Measurements from ENCODE around the gene DEDD.

DEDD gene

GRCh38 chr1:161162806-161163205 lies 30.3 kb upstream of the DEDD start:
- no peak for DNase-seq

DNA sequence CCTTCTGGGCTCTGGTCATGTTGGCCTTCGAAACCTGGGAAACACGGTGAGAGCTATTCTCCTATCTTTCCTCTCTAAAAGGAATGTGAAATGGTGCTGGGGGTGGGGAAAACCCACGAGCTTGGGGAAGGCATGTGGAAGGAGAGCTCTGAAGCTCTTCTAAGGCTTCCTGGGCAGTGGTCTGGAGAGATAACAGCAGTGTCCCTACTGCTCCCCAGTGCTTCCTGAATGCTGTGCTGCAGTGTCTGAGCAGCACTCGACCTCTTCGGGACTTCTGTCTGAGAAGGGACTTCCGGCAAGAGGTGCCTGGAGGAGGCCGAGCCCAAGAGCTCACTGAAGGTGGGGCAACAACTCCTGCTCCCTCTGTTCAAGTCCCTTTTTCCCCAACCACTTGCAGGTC lies 29.6 kb upstream of the DEDD start:
- DNase-seq: no peak

GRCh38 chr1:161161652-161162051 lies 29.2 kb upstream of the DEDD start:
- DNase-seq: no peak

DNA sequence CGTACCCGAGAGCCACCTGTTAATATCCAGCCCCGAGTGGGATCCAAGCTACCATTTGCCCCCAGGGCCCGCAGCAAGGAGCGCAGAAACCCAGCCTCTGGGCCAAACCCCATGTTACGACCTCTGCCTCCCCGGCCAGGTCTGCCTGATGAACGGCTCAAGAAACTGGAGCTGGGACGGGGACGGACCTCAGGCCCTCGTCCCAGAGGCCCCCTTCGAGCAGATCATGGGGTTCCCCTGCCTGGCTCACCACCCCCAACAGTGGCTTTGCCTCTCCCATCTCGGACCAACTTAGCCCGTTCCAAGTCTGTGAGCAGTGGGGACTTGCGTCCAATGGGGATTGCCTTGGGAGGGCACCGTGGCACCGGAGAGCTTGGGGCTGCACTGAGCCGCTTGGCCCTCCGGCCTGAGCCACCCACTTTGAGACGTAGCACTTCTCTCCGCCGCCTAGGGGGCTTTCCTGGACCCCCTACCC lies 28.2 kb upstream of the DEDD start:
- no peak for DNase-seq

DNA sequence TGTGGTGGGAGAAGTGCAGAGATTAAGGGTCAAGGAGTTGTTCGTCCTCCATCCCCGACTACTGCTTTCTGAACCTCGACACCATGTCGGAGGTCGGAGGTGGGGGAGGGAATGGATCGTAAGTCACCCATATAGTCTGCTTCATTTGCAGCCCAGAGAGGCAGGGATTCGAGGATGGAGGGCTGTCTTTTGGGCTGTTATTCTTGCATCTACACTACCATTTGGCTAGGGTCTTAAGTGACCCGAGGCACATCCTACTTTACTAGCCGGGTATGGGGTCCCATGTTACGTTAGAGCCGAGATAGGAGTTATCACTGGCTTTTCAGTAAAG lies 27.4 kb upstream of the DEDD start:
- no peak for DNase-seq

DNA sequence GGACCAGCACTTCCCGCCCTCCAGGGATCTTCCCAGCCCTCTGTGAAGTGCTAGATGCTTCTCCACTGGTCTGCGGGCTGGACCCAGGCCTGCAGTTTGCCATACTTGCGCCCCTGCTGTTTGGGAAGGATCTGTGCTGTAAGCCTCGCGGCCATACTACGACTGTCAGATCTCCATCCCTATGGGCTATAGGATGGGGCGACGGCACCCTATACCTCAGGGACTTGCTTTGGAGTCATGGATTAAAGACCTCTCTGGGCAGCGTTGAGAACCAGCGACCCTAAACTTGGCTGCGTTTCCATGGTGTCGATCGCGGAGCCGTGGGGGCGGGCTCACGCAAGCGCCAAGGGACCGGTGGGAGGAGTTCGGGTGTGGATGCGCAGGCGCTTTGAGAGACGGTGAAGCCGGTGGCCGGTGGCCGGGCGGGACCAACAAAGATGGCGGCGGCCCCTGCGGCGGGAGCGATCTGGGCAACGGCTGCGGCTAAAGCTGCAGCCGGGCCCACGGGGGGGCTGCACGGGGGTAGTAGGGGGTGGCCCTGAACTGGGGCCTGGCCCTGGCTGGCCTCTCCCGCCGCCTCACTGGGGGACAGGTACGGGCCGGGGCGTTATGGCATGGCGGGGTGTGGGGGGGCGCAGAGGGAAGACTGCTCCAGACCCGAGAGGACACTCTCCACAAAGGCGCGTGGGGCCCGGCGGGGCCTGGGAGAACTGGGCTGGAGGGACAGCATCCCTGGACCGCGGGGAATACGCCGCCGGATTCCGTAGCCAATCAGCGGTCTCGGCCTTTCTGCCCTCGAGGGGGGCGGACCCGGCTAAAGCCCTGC lies 26.8 kb upstream of the DEDD start, which contains the start of gene USP21:
Gene USP21, plus strand, starts transcription at position 414 of the 826 bp plus-strand sequence. CDS start 1,141 bp downstream, outside the sequence.
- DNase-seq: peak; percentile 91

DNA sequence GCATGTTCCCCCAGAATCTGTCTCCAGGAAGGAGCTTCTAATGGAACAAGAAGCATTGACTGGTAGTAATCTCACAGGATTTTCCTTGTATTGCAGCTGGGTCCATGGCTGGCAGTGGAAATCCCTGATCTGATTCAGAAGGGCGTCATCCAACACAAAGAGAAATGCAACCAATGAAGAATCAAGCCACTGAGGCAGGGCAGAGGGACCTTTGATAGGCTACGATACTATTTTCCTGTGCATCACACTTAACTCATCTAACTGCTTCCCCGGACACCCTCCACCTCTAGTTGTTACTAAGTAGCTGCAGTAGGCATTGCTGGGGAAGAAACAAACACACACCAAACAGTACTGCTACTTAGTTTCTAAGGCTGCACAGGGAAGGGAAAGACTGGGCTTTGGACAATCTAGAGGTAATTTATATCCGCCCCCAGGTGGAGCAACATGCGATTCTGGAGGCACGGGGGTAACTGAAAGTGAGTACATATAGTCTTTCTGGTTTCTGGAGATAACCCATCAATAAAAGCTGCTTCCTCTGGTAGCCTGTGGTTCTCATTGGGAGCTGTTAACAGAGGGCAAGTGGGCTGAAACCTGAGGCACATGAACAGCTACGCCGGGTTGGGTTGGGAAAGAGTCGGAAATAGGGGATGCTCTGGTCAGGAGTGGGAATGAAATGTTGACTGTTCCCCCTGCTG lies 26.0 kb upstream of the DEDD start:
- no peak for DNase-seq

DNA sequence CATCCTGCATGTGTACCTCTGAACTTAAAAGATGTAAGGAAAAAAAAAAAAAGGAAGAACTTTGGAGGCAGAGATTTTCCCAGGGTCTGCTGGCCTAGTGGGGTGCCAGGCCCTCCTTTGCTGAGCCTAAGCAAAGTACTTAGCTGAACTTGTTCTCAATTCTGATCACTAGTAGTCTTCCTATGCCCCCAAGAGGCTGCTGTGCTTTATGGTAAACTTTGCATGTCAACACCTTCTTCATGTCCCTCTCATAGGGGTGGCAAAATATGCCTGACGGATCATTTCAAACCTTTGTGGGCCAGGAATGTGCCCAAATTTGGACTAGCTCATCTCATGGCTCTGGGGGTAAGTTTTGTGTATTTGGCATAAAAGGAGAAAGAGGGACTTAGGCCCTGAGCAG lies 25.4 kb upstream of the DEDD start:
- no peak for DNase-seq

DNA sequence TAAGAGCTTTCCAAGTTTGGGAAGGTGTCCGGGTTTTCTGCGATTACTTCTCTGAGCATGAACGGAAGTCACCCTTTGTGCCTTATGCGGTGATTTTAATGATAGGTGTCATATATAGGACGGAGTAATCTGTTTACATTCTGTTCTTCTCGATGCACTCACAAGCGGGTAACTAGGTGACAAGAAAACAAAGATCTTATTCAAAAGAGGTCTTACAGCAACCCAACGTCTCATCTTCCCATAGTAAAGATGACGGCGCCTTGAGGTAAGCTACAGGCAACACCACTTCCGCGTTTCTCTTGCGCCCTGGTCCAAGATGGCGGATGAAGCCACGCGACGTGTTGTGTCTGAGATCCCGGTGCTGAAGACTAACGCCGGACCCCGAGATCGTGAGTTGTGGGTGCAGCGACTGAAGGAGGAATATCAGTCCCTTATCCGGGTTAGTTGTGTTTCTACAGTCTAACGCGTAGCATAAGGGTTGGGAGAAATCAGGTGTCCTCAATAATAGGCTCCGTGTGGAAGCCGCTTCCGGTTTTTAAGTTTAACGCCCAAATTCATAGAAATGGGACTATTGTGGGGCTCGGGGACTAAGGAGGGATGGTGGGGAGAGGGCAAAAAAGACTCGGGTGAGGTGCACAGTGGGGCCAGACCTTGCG lies 21.3 kb upstream of the DEDD start, which contains the start of gene UFC1:
Gene UFC1, plus strand, starts transcription at position 297 of the 656 bp plus-strand sequence. Its CDS starts 20 bp downstream, at position 317.
- DNase-seq: peak; percentile 79

DNA sequence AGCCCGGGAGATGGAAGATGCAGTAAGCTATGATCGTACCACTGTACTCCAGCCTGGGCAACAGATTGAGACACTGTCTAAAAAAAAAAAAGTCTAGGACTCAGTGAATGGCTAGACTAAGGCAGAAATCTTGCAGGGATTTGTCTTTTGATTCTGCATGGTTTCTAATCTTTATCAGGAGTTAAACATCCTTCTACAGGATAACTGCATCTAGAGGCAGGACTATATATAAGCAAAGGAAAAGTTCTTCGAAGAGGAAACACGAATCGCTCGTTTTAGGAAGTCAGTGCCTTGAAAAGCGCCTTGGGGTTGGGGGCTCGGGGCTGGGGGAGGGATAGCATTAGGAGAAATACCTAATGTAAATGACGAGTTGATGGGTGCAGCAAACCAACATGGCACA lies 20.7 kb upstream of the DEDD start:
- DNase-seq: no peak

- DNase-seq: no peak
Measured at GRCh38 chr1:161145832-161146231, 13.4 kb upstream of the DEDD start.

GRCh38 chr1:161140755-161141400 lies 8.4 kb upstream of the DEDD start:
- no peak for DNase-seq

- peak; percentile 47 for DNase-seq
Measured at GRCh38 chr1:161139766-161140165, 7.3 kb upstream of the DEDD start.

- no peak for DNase-seq
Measured at GRCh38 chr1:161138431-161138830, 6.0 kb upstream of the DEDD start.

GRCh38 chr1:161137881-161138280 lies 5.4 kb upstream of the DEDD start:
- DNase-seq: no peak

DNA sequence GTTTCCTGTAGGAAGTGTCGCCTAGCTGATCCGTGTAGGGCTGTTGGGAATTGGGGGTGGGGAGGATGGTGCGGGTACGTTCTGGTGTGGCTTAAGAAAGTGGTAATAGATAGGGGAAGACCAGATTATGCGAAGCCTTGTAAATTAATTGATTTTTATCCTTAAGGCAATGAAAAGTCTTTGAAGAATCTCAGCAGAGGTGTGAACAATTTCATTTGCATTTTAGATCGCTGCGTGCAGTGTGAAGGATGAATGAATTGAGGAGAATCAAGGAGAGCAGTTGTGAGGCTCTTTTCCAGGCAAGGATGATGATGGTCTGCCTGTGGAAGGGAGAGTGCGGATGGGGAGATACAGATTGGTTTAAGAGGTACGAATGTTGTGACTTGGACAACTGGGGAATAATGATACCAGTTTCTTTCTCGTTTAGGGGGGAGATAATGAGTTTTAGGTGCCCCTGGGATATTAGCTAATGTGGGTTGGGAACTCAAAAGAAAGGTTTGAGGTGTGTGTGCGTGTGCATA lies 813 bp upstream of the DEDD start:
- DNase-seq: no peak

GRCh38 chr1:161131523-161132409 lies 701 bp downstream of the DEDD start:
- no peak for DNase-seq

DNA sequence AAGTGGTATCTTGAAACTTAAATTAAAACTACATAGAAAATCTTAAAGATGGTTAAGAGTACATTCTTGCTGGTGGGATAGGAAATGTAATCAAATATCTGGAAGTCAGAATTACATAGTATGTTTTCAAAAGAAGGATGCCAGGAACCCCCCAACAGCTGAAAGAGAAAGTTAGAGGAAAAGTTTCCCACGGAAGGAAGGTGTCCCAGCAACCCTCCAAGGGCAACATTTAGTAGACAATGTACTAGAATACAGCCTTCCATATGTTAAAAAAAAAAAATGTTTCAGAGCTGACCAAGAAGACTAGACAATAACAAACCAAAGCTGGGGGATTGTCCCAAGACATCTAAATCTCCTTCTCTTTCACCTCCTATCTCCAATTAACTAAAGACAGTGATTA lies 2.2 kb downstream of the DEDD start:
- no peak for DNase-seq

DNA sequence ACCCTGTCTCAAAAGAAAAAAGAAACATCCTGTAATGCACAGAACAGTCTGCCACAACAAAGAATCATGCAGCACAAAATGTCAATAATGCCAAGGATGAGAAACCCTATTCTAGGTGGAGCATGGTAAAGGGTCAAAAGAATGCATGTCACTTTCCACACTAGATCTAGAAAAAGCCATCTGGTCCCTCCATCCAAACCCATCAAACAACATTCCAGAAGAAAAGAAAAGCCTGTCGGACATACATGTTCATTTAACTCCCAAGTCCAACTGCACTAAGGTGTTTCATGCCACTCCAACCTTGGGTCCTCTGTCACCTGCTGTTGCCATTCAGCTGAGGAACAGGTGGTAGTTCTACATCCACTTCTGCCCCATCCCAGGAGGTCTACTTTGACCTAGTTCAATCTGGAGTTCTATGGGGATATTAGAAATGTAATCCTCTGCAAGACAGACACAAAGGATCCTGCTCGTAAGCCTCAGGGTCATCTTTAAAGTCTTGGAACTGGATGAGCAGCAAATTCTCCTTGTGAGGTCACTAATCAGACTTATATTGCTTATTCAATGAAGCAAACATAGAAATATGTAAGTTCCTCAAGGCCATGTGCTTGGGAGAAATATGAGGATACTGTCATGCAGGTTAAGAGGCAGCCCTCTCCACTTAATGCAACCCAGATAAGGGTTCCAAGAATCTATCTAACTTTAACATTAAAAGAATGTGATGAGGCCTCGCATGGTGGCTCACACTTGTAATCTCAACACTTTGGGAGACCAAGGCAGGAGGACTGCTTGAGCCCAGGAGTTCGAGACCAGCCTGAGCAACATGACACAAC lies 3.7 kb downstream of the DEDD start:
- no peak for DNase-seq

- no peak for DNase-seq
Measured at GRCh38 chr1:161127649-161128048, 4.8 kb downstream of the DEDD start.

DNA sequence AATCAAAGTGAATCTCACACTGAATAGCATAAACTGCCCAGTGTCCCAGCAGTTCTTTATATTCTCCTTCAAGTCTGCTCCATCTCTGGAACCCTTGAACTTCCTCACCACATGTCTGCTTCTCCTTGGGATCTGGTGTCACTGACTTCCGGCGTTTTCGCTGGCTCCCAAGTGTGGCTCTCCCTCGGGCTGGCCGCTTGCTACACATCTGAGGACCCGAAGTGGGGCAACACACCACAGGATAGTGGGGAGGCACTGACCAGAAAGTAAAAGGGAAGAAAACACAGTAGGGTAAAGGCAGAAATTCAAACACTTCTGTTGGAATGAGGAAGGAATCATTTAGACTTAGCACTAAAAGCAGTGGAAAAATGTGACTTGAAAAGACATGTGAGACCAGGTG lies 9.5 kb downstream of the DEDD start:
- no peak for DNase-seq
